ENCODE data around the gene CD8A. TPM values are rescaled to one million over a fixed set of nuclear protein-coding genes. Genes with fewer than 3 reads are reported as not detected.

The CD8A gene
- total and polyA plus RNA-seq, 10 of the 15 experiments (the other 5 are each of a cell fraction or from before 2014, with no cell fraction given), result 0.15 to 0.43 TPM; not detected in 8

- BruUV-seq (replicated peaks), result no TSS peak
- no peak for FAIRE-seq
- intact Hi-C loops (cut with micrococcal nuclease; ENCODE audit: unreplicated experiment), result no loop called here
Measured at GRCh38 chr2:86778957-86779356, 11.8 kb downstream of the CD8A start.

More at GRCh38 chr2:86778957-86779356, 11.8 kb downstream of the CD8A start:
- Histone ChIP-seq H2AFZ (ENCODE audit: control insufficient read depth, low read depth, low read length) (no peak overlapping the region), H3K9me3 (replicated peaks; ENCODE audit: control insufficient read depth, insufficient read depth, low read length) (no peaks in the 10 kb centered on the region), H3K36me3 (ENCODE audit: control insufficient read depth in 2 of 2, insufficient read depth in 2 of 2, low read length in 1 of 2) (peaks cover 1 to 13% of the 10 kb centered on the region in 2 experiments; a peak in 3 of 4 replicates), H3K4me2 (ENCODE audit: control insufficient read depth, insufficient read depth) (no peak overlapping the region), H4K20me1 (ENCODE audit: control insufficient read depth, insufficient read depth) (no peaks in the 10 kb centered on the region), H3K4me1 (ENCODE audit: control insufficient read depth, insufficient read depth, low read length) (peaks cover 8% of the 10 kb centered on the region), H3K27me3 (replicated peaks in 1 of 2; ENCODE audit: control insufficient read depth in 2 of 2, insufficient read depth in 2 of 2, low read length in 1 of 2) (no peaks in the 10 kb centered on the region), H3K9ac (ENCODE audit: control insufficient read depth, insufficient read depth, low read length) (no peak overlapping the region), H3K4me3 (no peak overlapping the region), H3K27ac (ENCODE audit: control insufficient read depth, insufficient read depth) (no peak overlapping the region), H3K79me2 (ENCODE audit: control insufficient read depth, insufficient read depth, low read length) (no peaks in the 10 kb centered on the region)
- RAD21 ChIA-PET (ENCODE audit: unreplicated experiment), result no interaction called here
- in situ Hi-C loops (cut with MboI), result no loop called here
- SMC1A ChIA-PET (ENCODE audit: uncharacterized antibody, unreplicated experiment), result interaction anchor here (1.4 kb wide), 1 partner anchor 17 kb away, joined by 4 read pairs; no protein-coding TSS in a partner anchor
- DNase-seq (ENCODE audit: low read depth, low spot score), result no peak
- 67% methylated on average over 2 of the region's 2 CpGs for WGBS (ENCODE audit: insufficient coverage, insufficient replicate concordance, low lambda C conversion rate, missing lambda C conversion rate)
- CTCF ChIA-PET, result interaction anchor here (1.4 to 2.9 kb wide), 2 partner anchors 13 to 14 kb away, joined by 5 to 13 read pairs; no protein-coding TSS in a partner anchor
- ATAC-seq, result no peak
- no peak for TF ChIP-seq NR2F1 (conservative IDR thresholded peaks at IDR 0.05)
- no peak for TF ChIP-seq NR2C2 (IDR thresholded peaks at IDR 0.05; ENCODE audit: borderline replicate concordance, control insufficient read depth, insufficient read length, low read depth)
- TF ChIP-seq ESRRA (IDR thresholded peaks at IDR 0.05; ENCODE audit: low read length), result no peak
- TF ChIP-seq ZNF622 (IDR thresholded peaks at IDR 0.05), result no peak
- no peak for TF ChIP-seq USF2 (IDR thresholded peaks at IDR 0.05; ENCODE audit: borderline replicate concordance, low read depth, low read length)
- TF ChIP-seq CTCF (IDR thresholded peaks at IDR 0.05 in 2 of 3, conservative IDR thresholded peaks at IDR 0.05 in 1 of 3; ENCODE audit: control insufficient read depth in 2 of 3, extremely low read depth in 1 of 3, insufficient read depth in 1 of 3, low read depth in 3 of 3, low read length in 3 of 3), result no peak
- TF ChIP-seq ATF3 (IDR thresholded peaks at IDR 0.05; ENCODE audit: borderline replicate concordance, extremely low read depth, low read depth, low read length), result no peak
- no peak for TF ChIP-seq SREBF1 (IDR thresholded peaks at IDR 0.05; ENCODE audit: low read length)
- no peak for TF ChIP-seq SMAD1 (IDR thresholded peaks at IDR 0.05; ENCODE audit: low read depth, partially characterized antibody)
- TF ChIP-seq SUZ12 (IDR thresholded peaks at IDR 0.05; ENCODE audit: unreplicated experiment), result no peak
- no peak for TF ChIP-seq RAD51 (IDR thresholded peaks at IDR 0.05)
- TF ChIP-seq NFIC (IDR thresholded peaks at IDR 0.05; ENCODE audit: low read depth, low read length), result no peak
- TF ChIP-seq MTA2 (IDR thresholded peaks at IDR 0.05; ENCODE audit: low read depth), result no peak
- TF ChIP-seq KLF5 (IDR thresholded peaks at IDR 0.05; ENCODE audit: partially characterized antibody), result no peak
- TF ChIP-seq JUNB (IDR thresholded peaks at IDR 0.05), result no peak
- no peak for TF ChIP-seq MEF2A (IDR thresholded peaks at IDR 0.05; ENCODE audit: insufficient read depth, low read depth, low read length)
- TF ChIP-seq CHD2 (IDR thresholded peaks at IDR 0.05; ENCODE audit: borderline replicate concordance, low read depth, low read length), result no peak
- no peak for TF ChIP-seq SP1 (IDR thresholded peaks at IDR 0.05; ENCODE audit: low read depth, low read length)
- TF ChIP-seq KDM1A (IDR thresholded peaks at IDR 0.05; ENCODE audit: borderline replicate concordance), result no peak
- TF ChIP-seq IKZF2 (IDR thresholded peaks at IDR 0.05), result no peak
- POLR2A ChIA-PET, result no interaction called here
